ENCODE results near the gene MAP4K3. TPM values are rescaled to one million over a fixed set of nuclear protein-coding genes. Genes with fewer than 3 reads are reported as not detected.

The MAP4K3 gene
- total and polyA plus RNA-seq, 10 of the 15 experiments (the other 5 are each of a cell fraction or from before 2014, with no cell fraction given), result 0.04 to 0.95 (median 0.21) TPM; not detected in 1

DNA sequence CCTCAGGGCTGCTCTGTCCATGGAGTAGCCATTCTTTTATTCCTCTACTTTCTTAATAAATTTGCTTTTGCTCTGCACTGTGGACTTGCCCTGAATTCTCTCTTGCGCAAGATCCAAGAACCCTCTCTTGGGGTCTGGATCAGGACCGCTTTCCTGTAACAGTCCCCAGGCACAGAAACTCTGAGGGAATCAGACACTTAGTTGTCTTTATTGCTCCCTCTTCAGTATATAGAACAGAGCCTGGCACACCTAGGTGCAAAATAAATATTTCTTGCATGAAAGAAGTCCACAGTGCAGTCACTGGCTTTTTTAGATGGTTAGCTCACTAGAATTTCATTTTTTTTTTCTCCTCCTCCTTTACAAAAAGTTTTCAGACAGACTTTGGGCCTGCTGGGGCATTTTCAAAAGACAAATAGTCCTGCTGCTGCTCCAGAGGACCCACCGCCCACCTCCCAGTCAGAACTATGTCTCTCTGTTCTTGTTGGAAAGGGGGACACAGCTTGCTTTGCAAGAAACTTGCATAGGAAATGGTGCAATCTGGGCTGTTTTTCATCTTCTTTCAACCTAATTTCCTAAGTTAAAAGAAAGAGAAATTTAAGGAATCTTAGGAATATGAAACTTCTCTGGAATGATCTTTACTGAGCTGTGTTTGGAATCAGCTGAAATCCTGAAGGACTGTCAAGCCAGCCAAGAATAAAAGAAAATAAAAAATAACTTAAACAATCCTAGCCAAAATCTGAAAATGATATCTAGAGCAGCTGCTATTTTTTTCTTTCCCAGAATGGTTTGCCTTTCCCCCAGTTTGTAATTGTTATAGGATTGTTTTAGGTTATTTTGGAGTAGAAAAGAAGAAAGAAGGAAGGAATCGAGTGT, 31.7 kb upstream of the MAP4K3 start:
- Histone ChIP-seq H2AFZ (ENCODE audit: control insufficient read depth, low read depth, low read length) (no peak overlapping the region), H3K9me3 (replicated peaks; ENCODE audit: control insufficient read depth, insufficient read depth, low read length) (no peaks in the 10 kb centered on the region), H3K4me1 (ENCODE audit: control insufficient read depth, insufficient read depth, low read length) (peaks cover 27% of the 10 kb centered on the region), H3K9ac (ENCODE audit: control insufficient read depth, insufficient read depth, low read length) (no peak overlapping the region), H3K36me3 (ENCODE audit: control insufficient read depth in 2 of 2, insufficient read depth in 2 of 2, low read length in 1 of 2) (no peaks in the 10 kb centered on the region; a peak in 1 of 4 replicates), H3K27me3 (replicated peaks in 1 of 2; ENCODE audit: control insufficient read depth in 2 of 2, insufficient read depth in 2 of 2, low read length in 1 of 2) (no peaks in the 10 kb centered on the region), H3K27ac (ENCODE audit: control insufficient read depth, insufficient read depth) (no peak overlapping the region), H3K79me2 (ENCODE audit: control insufficient read depth, insufficient read depth, low read length) (no peaks in the 10 kb centered on the region), H4K20me1 (ENCODE audit: control insufficient read depth, insufficient read depth) (no peaks in the 10 kb centered on the region), H3K4me2 (ENCODE audit: control insufficient read depth, insufficient read depth) (no peak overlapping the region), H3K4me3 (no peak overlapping the region)
- DNase-seq (ENCODE audit: low read depth, low spot score) (no peak), FAIRE-seq (no peak), ATAC-seq (no peak)
- CTCF ChIA-PET, result no interaction called here
- POLR2A ChIA-PET, result interaction anchor here (0.6 kb wide), 1 partner anchor 184 kb away, joined by 3 read pairs; no protein-coding TSS in a partner anchor
- SMC1A ChIA-PET (ENCODE audit: uncharacterized antibody, unreplicated experiment), result no interaction called here
- in situ Hi-C loops (cut with MboI), result no loop called here
- RAD21 ChIA-PET (ENCODE audit: unreplicated experiment), result no interaction called here
- 89% methylated on average over 4 of the region's 4 CpGs for WGBS (ENCODE audit: insufficient coverage, insufficient replicate concordance, low lambda C conversion rate, missing lambda C conversion rate)
- BruUV-seq (replicated peaks), result no TSS peak
- no peak for TF ChIP-seq PML (IDR thresholded peaks at IDR 0.05; ENCODE audit: low read length)
- intact Hi-C loops (cut with micrococcal nuclease; ENCODE audit: unreplicated experiment), result no loop called here

DNA sequence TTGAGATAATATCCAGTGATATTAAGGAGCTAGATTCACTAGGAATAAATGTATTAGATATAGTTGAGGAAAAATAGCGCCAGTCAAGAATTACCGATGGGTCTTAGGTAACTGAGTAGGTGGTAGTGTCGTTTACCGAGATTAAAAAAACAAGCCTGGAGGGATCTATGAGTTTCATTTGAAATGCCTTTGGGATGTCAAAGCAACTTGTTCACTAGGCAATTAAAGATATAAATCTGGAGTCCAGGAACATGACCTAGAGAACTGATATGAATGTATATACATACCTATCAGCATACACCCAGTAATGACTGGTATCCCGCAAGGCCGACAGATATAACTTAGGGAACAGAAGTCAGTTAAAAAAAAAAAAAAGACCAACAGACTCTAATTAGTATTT, 29.2 kb upstream of the MAP4K3 start:
- no peaks in the 10 kb centered on the region for H3K27me3 ChIP-seq (replicated peaks in 1 of 2; ENCODE audit: control insufficient read depth in 2 of 2, insufficient read depth in 2 of 2, low read length in 1 of 2)
- no peaks in the 10 kb centered on the region; a peak in 1 of 4 replicates for H3K36me3 ChIP-seq (ENCODE audit: control insufficient read depth in 2 of 2, insufficient read depth in 2 of 2, low read length in 1 of 2)
- no peak overlapping the region for H3K9ac ChIP-seq (ENCODE audit: control insufficient read depth, insufficient read depth, low read length)
- ChIA-PET SMC1A (ENCODE audit: uncharacterized antibody, unreplicated experiment) (no interaction called here), POLR2A (no interaction called here), CTCF (no interaction called here), RAD21 (ENCODE audit: unreplicated experiment) (no interaction called here)
- H3K79me2 ChIP-seq (ENCODE audit: control insufficient read depth, insufficient read depth, low read length), result no peaks in the 10 kb centered on the region
- intact Hi-C loops (cut with micrococcal nuclease; ENCODE audit: unreplicated experiment) (no loop called here), in situ Hi-C loops (cut with MboI) (no loop called here)
- FAIRE-seq (no peak), DNase-seq (ENCODE audit: low read depth, low spot score) (no peak), ATAC-seq (no peak)
- no peak overlapping the region for H3K4me2 ChIP-seq (ENCODE audit: control insufficient read depth, insufficient read depth)
- WGBS (ENCODE audit: insufficient coverage, insufficient replicate concordance, low lambda C conversion rate, missing lambda C conversion rate), result 82% methylated on average over 6 of the region's 6 CpGs
- no peaks in the 10 kb centered on the region for H4K20me1 ChIP-seq (ENCODE audit: control insufficient read depth, insufficient read depth)
- TF ChIP-seq KAT2A (conservative IDR thresholded peaks at IDR 0.05; ENCODE audit: control insufficient read depth, low read depth, low read length) (no peak), RELA (IDR thresholded peaks at IDR 0.05; ENCODE audit: borderline replicate concordance, partially characterized antibody) (no peak)
- TF ChIP-seq, protein P1, sequence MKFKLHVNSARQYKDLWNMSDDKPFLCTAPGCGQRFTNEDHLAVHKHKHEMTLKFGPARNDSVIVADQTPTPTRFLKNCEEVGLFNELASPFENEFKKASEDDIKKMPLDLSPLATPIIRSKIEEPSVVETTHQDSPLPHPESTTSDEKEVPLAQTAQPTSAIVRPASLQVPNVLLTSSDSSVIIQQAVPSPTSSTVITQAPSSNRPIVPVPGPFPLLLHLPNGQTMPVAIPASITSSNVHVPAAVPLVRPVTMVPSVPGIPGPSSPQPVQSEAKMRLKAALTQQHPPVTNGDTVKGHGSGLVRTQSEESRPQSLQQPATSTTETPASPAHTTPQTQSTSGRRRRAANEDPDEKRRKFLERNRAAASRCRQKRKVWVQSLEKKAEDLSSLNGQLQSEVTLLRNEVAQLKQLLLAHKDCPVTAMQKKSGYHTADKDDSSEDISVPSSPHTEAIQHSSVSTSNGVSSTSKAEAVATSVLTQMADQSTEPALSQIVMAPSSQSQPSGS (IDR thresholded peaks at IDR 0.05; ENCODE audit: low read length), result no peak
- TF ChIP-seq, protein P2, sequence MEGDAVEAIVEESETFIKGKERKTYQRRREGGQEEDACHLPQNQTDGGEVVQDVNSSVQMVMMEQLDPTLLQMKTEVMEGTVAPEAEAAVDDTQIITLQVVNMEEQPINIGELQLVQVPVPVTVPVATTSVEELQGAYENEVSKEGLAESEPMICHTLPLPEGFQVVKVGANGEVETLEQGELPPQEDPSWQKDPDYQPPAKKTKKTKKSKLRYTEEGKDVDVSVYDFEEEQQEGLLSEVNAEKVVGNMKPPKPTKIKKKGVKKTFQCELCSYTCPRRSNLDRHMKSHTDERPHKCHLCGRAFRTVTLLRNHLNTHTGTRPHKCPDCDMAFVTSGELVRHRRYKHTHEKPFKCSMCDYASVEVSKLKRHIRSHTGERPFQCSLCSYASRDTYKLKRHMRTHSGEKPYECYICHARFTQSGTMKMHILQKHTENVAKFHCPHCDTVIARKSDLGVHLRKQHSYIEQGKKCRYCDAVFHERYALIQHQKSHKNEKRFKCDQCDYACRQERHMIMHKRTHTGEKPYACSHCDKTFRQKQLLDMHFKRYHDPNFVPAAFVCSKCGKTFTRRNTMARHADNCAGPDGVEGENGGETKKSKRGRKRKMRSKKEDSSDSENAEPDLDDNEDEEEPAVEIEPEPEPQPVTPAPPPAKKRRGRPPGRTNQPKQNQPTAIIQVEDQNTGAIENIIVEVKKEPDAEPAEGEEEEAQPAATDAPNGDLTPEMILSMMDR (IDR thresholded peaks at IDR 0.05 in 2 of 3, conservative IDR thresholded peaks at IDR 0.05 in 1 of 3; ENCODE audit: control insufficient read depth in 2 of 3, extremely low read depth in 1 of 3, insufficient read depth in 1 of 3, low read depth in 3 of 3, low read length in 3 of 3), result no peak
- no peaks in the 10 kb centered on the region for H3K9me3 ChIP-seq (replicated peaks; ENCODE audit: control insufficient read depth, insufficient read depth, low read length)
- H3K4me1 ChIP-seq (ENCODE audit: control insufficient read depth, insufficient read depth, low read length), result peaks cover 26% of the 10 kb centered on the region
- no peak overlapping the region for H3K4me3 ChIP-seq
- no TSS peak for BruUV-seq (replicated peaks)
- H3K27ac ChIP-seq (ENCODE audit: control insufficient read depth, insufficient read depth), result no peak overlapping the region
- no peak overlapping the region for H2AFZ ChIP-seq (ENCODE audit: control insufficient read depth, low read depth, low read length)
